Stimulated activated CD8-positive, alpha-beta memory T cell treated with anti-CD3 and anti-CD28 coated beads, Interleukin-4, amount 100 ng/mL, for 24 hours (primary cell): Measurements from ENCODE around the gene SHE.
"Not testable (repeated sequence)": the region's sequence is repeated elsewhere in the genome, so short reads cannot be mapped to it uniquely, and the experiment has no call there.

Experiments used
- DNase-seq: peaks from one replicate; pipeline ENCODE4 v3.0.0-alpha.2; 2020; ENCODE audit warnings: low read depth

The SHE gene

GRCh38 chr1:154502066-154502743 lies at the start of gene SHE, which contains the start of gene TDRD10:
SHE (minus strand) TSS chr1:154502412; CDS start chr1:154502026, 386 bp downstream.
TDRD10 (plus strand) TSS chr1:154502219; CDS start chr1:154506904, 4,685 bp downstream.
- DNase-seq = no peak

- DNase-seq = no peak
These were observed 49.3 kb upstream of the SHE start for GRCh38 chr1:154551474-154551873.

- DNase-seq = no peak
These were observed 48.4 kb upstream of the SHE start for GRCh38 chr1:154550657-154551056.

GRCh38 chr1:154550070-154550469 lies 47.9 kb upstream of the SHE start:
- DNase-seq = no peak

GRCh38 chr1:154549202-154549770 lies 47.1 kb upstream of the SHE start:
- DNase-seq = no peak

- no peak for DNase-seq
These were observed 45.8 kb upstream of the SHE start for GRCh38 chr1:154548028-154548427.

- no peak for DNase-seq
These were observed 45.0 kb upstream of the SHE start for GRCh38 chr1:154547105-154547732.

- DNase-seq = peak; percentile 19
These were observed 44.3 kb upstream of the SHE start for GRCh38 chr1:154546264-154547063.

GRCh38 chr1:154541231-154541630 lies 39.0 kb upstream of the SHE start:
- no peak for DNase-seq

- DNase-seq = no peak
These were observed 37.6 kb upstream of the SHE start for GRCh38 chr1:154539486-154540483.

- no peak for DNase-seq
These were observed 34.4 kb upstream of the SHE start for GRCh38 chr1:154536570-154536969.

- DNase-seq = no peak
These were observed 32.0 kb upstream of the SHE start for GRCh38 chr1:154533952-154534844.

GRCh38 chr1:154531950-154532349 lies 29.7 kb upstream of the SHE start:
- not testable (repeated sequence) for DNase-seq

GRCh38 chr1:154529308-154529707 lies 27.1 kb upstream of the SHE start:
- no peak for DNase-seq

GRCh38 chr1:154527192-154527591 lies 25.0 kb upstream of the SHE start:
- DNase-seq = no peak

- no peak for DNase-seq
These were observed 22.7 kb upstream of the SHE start for GRCh38 chr1:154524881-154525280.

GRCh38 chr1:154521695-154522094 lies 19.5 kb upstream of the SHE start:
- DNase-seq = no peak

- no peak for DNase-seq
These were observed 18.1 kb upstream of the SHE start for GRCh38 chr1:154520333-154520732.

- DNase-seq = no peak
These were observed 17.4 kb upstream of the SHE start for GRCh38 chr1:154519591-154519991.

GRCh38 chr1:154517661-154518060 lies 15.4 kb upstream of the SHE start:
- DNase-seq = no peak
